AG04449 (cell line): ENCODE measurements around the gene RPS15.

Source experiments
- CTCF ChIA-PET: fragments of 350-600 bp; formaldehyde crosslinking; extraction: SDS; loops from one replicate; lab custom pipeline; 2021; ENCODE audit warnings: antibody characterized with exemption; lab: Yijun Ruan, JAX
- POLR2A ChIA-PET: fragments of 400-600, 350-600 bp; formaldehyde crosslinking; extraction: SDS; loops from one replicate; lab custom pipeline; 2020; ENCODE audit warnings: antibody characterized with exemption, inconsistent platforms; lab: Yijun Ruan, JAX
- DNase-seq: peaks from one replicate; pipeline ENCODE4 v3.0.0-alpha.2; 2010; ENCODE audit warnings: low read depth, low spot score
- H3K4me3 ChIP-seq: 2 replicates; pipeline ENCODE4 v1.5.1; 2011; ENCODE audit warnings: low read depth, mild to moderate bottlenecking, control low read depth, low read length
- CTCF ChIP-seq: IDR thresholded peaks from one replicate; pipeline ENCODE4 v1.5.1; 2011; ENCODE audit warnings: mild to moderate bottlenecking, moderate library complexity, low read length, control low read depth, inconsistent platforms; ENCODE audit not compliant: insufficient read depth; ENCODE audit errors: missing control alignments

RPS15 gene

GRCh38 chr19:1466461-1467214, 28.4 kb downstream of the RPS15 start:
- no peak for DNase-seq
- ChIA-PET CTCF (interaction anchor here (1.1 to 2.8 kb wide), 8 partner anchors 8 to 186 kb away, joined by 3 to 16 read pairs (median 4); partner anchors contain the start of gene APC2), POLR2A (no interaction called here)
- H3K4me3 ChIP-seq, result no peak overlapping the region
- TF ChIP-seq CTCF, result no peak

GRCh38 chr19:1467215-1467489, 29.0 kb downstream of the RPS15 start:
- H3K4me3 ChIP-seq, result no peak overlapping the region
- ChIA-PET CTCF (interaction anchor here (1.2 to 2.8 kb wide), 6 partner anchors 9 to 124 kb away, joined by 3 to 16 read pairs (median 5); no protein-coding TSS in a partner anchor), POLR2A (no interaction called here)
- DNase-seq, result no peak
- TF ChIP-seq CTCF, result no peak

- no peak for TF ChIP-seq CTCF
- ChIA-PET CTCF (interaction anchor here (1.2 to 2.8 kb wide), 9 partner anchors 9 to 224 kb away, joined by 3 to 16 read pairs (median 6); no protein-coding TSS in a partner anchor), POLR2A (interaction anchor here (0.6 kb wide), 1 partner anchor 192 kb away, joined by 3 read pairs; the partner anchor contains the start of gene FAM174C)
- DNase-seq, result no peak
- H3K4me3 ChIP-seq, result no peak overlapping the region
Observed at GRCh38 chr19:1467490-1468273, 29.5 kb downstream of the RPS15 start.

- POLR2A ChIA-PET, result interaction anchor here (0.6 kb wide), 1 partner anchor 193 kb away, joined by 3 read pairs; the partner anchor contains the start of gene FAM174C
- CTCF ChIA-PET, result interaction anchor here (1.2 to 1.7 kb wide), 5 partner anchors 9 to 224 kb away, joined by 4 to 8 read pairs (median 6); no protein-coding TSS in a partner anchor
- TF ChIP-seq CTCF, result no peak
- H3K4me3 ChIP-seq, result no peak overlapping the region
- no peak for DNase-seq
Observed at GRCh38 chr19:1468274-1468820, 30.2 kb downstream of the RPS15 start.

- DNase-seq, result no peak
- ChIA-PET CTCF (interaction anchor here (1.2 to 1.7 kb wide), 5 partner anchors 9 to 225 kb away, joined by 4 to 8 read pairs (median 6); no protein-coding TSS in a partner anchor), POLR2A (no interaction called here)
- no peak for TF ChIP-seq CTCF
- peak overlapping the region; percentile 15; the same call in 1 of the 2 replicates for H3K4me3 ChIP-seq
Observed at GRCh38 chr19:1468821-1469254, 30.6 kb downstream of the RPS15 start.
